Inferior parietal cortex (tissue), 1 donor: ENCODE measurements around the gene MRPL46.
"Not testable (repeated sequence)": the region's sequence is repeated elsewhere in the genome, so short reads cannot be mapped to it uniquely, and the experiment has no call there.

Experiments
- DNase-seq: peaks from one replicate; pipeline ENCODE4 v3.0.0-alpha.2; 2016; ENCODE audit errors: extremely low spot score

MRPL46 gene

DNA sequence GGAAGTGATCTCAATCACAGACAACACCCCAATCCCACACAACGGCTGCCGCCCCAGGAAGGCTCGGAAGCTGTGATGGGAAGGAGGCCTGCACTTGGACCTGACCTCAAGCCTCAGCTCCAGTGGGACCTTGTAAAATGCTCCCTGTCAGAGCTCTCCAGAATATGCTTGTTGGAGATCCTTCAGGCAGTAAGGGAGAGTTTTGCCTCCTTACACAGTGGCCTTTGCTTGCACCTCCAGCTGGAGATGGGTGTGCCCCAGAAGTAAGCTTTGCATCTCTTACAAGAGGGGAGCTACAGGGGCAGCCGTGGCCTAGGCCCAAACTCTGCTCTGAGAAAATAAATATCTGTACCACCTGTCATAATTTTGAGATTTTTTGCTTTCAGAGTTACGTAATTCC, 10.7 kb upstream of the MRPL46 start:
- DNase-seq = no peak

DNA sequence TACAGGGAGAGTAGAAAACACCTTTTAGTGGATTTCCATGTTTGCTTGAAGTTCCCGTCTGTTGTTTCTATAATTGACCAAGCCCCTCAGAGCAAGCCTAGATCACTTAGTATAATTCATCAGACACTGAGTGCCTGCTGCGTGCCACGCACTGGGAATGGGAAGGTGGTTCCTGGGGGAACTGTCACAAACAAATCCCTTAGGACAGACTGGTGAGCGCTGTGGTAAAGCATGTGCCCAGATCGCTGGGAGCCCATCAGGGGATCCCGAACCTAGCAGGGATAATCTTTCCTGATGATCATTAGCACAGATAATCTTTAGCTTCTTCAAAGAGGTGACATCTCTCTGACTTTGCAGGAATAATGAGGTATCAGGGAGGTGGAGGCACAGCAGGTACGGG, 9.9 kb upstream of the MRPL46 start:
- no peak for DNase-seq

DNA sequence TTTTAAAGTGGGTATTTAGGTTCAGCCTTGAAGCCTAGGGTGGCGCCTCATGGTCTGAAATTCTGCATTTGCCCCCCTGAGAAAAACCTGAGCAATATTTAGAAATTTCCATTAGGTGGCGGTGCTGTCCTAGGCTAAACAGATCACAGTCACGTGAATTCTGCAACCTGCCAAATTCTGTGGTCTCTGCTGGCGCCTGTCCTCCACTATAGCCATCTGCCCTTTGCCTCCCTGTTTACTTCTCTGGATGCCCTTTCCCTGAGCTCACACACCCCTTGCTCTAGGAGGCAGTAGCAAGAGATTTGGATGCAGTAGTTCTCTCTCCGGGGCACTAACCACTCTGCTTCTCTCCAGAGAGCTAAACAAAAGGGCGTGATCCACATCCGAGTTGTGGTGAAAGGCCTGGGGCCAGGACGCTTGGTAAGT, 9.5 kb upstream of the MRPL46 start:
- peak; percentile 69 for DNase-seq

DNA sequence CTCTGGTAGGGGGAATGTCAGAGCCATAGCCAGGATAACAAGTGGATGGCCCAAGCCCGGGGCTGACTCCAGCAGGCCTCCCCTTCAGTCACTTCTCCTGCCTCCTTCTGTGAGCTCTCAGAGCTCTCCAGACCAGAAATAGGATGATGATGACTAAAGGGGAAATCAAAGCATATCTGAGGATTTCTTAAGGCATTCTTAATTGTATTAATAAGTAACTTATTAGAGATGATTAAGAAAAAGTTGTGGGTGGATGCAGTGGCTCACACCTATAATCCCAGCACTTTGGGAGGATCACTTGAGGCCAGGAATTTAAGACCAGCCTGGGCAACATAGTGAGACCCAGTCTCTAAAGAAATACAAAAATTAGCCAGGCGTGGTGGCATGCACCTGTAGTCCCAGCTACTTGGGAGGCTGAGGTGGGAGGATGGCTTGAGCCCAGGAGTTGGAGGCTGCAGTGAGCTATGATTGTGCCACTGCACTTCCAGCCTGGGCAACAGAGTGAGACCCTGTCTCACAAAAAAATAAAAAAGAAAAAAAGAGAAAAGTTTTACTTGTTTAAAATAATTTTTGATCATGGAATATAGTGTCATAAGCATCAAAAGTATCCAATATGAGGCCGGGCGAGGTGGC, 6.6 kb upstream of the MRPL46 start:
- not testable (repeated sequence) for DNase-seq

- no peak for DNase-seq
These were observed 5.0 kb upstream of the MRPL46 start for GRCh38 chr15:88472225-88472624.

DNA sequence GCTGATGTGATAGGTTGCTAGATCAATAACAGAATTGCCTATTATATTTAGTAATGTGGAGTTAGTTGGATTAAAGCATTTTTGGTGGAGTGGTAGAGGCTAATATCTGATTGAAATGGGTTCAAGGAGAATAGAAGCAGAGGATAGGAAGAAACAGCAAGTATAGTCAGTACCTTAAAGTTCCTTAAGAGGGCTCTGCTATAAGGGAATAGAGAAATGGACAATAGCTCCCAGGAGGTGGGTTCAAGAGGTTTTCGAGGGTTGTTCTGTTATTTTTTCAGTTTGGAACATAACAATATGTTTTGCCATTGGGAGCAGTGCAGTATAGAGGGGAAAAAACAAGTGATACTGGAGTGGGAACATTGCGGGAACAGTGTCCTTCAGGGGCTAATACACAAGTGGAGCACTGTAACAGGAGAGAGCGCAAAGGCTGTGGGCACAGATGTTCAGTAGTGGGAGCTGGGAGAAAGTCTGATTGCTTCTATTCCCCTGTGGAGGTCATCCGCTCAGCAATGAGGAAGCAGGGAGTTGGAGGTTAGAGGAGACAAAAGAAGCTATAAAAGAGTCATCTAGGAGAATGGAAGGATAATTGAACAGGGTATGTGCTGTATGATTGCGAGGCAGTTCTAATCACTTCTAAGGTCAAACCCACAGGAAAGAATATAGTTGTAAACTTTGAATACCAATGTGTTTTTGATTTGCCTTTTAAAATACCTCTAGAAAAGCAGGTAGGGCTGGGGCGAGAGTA, 3.6 kb upstream of the MRPL46 start:
- DNase-seq = no peak

- DNase-seq = no peak
These were observed 2.1 kb upstream of the MRPL46 start for GRCh38 chr15:88469321-88469720.

DNA sequence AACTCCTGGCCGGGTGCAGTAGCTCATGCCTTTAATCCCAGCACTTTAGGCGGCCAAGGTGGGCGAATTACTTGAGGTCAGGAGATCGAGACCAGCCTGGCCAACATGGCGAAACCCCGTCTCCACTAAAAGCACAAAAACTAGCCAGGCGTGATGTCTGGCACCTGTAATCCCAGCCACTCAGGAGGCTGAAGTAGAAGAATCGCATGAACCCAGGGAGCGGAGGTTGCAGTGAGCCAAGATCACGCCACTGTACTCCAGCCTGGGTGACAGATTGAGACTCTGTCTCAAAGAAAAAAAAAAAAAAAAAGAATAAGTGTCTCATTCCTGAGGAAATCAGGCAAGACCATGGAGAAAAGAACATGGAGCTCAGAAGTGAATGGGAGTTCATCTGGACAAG, 1.5 kb upstream of the MRPL46 start:
- DNase-seq = not testable (repeated sequence)

DNA sequence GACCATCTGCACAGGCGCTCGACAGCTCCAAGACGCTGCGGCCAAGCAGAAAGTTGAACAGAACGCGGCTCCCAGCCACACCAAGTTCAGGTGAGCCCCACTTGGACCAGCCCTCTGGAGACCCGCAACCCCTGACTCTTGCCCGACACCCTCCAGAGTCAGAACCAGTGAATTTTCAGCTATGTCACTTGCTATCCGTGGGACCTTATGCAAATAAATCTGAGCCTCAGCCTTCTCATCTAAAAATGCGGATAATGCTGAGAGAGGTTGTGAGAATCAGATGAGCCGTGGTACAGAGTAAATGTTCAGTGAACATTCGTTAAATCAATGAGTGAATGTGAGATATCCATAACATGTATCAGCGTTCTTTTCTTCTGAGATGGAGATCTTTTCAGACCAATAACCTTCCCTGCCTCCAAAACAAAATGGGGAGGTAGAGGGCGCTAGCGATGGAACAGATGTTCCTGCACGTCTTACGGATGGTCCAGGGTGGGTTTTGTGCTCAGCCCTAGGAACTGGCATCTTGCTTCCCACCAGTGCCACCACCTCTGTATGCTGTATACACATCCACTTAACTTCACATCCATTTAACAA, 844 bp upstream of the MRPL46 start:
- DNase-seq = no peak

DNA sequence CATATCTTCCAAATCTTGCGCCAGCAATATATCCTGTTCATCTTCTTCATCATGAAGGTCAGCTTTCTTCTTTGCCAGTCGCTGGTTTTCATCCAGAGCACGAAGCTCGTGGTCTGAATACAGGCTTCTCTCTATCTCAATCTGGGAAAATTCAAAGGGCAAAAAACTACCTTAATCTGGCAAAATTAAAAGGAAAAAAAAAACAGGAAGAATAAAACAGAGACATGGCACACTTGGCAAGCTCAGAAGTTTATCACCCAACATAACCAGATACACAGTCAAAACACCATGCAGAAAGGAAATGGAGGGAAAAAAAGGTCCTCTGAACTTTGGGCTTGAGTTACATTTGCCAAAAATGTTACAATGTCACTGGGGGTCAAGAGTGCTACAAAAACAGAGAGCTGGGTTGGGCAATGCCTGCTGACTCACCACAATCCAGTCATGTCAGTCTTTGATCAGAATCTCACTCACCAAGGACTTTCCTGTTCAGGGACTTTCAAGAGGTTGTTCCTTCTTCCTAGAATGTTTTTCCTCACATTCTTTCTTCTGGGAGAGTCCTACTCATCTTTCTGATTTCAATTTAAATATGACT, 1.5 kb downstream of the MRPL46 start:
- DNase-seq = no peak

GRCh38 chr15:88463870-88464532, 3.2 kb downstream of the MRPL46 start:
- no peak for DNase-seq

GRCh38 chr15:88456733-88457132, 10.5 kb downstream of the MRPL46 start:
- DNase-seq = no peak

- DNase-seq = peak; percentile 72
These were observed 12.0 kb downstream of the MRPL46 start for GRCh38 chr15:88454867-88455810.

- DNase-seq = no peak
These were observed 13.0 kb downstream of the MRPL46 start for GRCh38 chr15:88454236-88454635.

GRCh38 chr15:88453651-88454050, 13.5 kb downstream of the MRPL46 start:
- DNase-seq = no peak

DNA sequence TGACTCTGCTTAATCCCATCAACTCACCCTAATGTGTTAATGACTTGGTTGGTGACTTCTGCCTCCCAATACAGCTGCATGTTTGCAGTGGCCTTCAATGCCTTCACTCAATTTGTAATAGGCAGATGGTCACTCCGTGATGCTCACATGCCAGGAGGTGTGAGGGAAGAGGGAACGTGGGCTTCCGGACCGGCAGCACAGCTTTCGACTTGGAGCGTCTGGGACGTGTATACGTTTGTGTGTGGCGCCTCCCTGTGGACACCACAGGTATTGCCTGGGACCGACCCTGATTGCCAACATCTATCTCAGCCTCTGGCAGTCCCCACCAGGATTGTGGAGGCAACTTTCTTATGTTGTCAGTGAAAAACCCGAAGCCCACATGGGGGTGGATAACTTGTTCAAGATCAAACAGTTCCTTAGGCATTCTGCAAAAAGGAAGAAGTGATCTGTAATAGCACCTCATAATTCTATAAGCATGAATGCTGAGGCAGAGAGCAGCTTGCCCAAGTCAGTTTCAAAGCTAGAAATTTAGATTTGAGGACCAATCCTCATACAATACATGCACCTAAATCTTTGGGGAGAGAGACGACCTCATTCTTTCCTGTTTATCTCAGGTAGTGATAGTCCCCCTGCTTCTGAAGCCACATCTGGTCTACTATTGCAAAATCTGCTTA, 16.9 kb downstream of the MRPL46 start:
- DNase-seq = peak; percentile 74

DNA sequence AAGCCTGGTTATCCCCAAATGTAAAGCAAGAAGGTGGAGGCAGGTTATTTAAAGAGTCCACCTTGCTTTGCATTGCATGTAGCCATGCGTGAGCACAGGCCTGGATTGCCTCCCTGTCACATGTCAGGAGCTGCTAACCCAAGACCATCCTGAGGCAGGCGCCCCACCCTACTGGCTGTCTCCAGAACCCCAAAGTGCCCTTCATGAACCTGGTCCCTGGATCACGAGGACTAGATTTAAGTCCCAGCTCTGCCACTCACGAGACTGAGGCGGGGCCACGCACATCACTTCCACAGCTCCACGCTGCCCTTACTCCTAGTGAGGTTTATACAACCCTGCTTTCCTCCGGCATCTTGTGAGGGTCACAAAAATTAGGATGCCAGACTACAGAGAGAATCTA, 17.6 kb downstream of the MRPL46 start:
- DNase-seq = no peak

DNA sequence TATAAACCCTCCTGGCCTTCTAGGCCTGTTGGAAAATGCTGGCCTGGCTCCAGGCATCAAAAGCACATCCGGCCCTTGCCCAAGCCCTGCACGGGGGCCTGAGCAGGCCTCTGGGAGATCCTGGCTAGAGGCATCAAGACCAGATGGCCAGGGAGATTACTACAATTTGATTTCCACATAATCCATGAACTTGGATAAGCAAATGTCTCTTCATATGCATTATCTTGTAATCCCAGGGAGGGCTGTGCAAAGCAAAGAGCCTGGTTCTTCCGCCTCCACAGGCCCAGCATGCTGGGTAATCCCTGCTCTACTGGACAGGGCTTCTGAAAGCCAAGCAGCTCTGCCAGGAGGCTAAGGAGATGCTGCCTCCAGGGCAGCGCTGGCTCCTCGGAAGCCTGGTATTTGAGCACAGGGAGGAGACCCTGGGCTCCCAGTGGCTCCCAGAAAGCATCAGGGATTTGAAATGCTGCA, 18.2 kb downstream of the MRPL46 start:
- DNase-seq = no peak

DNA sequence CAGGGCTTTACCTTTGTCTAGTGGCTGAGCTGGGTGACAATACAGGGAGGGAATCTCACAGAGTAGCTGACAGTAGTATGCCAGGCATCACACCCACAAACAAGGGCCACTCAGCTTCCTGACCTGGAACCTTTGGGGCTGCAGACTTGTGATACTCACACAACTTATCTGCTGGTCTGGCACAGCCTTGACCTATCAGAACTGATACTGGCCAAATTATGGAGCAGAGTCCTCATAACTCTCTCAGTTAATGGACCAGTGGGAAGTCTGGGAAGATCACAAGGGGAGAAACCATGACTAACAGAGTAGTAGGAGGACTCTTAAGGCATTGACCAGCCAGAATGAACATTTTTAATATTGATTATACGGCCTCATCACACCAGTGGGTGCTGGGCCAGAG, 19.4 kb downstream of the MRPL46 start:
- DNase-seq = no peak

DNA sequence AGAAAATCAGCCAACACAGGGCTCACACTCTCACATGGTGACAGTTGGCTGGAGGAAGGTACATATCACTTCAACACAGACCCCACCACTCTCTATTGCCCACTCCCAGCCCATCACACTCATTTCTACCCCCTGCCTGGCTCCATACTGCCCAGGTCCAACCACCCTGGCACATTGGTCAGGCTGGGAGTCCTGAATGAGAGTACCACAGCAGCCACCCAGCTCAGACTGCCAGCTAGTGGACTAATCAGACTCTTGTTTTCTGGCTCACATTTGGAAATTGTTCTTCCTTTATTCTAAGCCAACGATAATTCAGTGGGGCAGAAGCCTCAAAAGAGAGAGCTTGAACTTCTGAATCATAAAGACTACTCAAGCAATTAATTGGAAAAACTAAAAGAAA, 20.0 kb downstream of the MRPL46 start:
- DNase-seq = no peak
